ENCODE results near the gene KRTAP26-1. TPM values are rescaled to one million over a fixed set of nuclear protein-coding genes. Genes with fewer than 3 reads are reported as not detected.

KRTAP26-1 gene
- total RNA-seq, 1 donor from 2014 or later: not detected

GRCh38 chr21:30348506-30348905, 28.4 kb upstream of the KRTAP26-1 start, which contains the start of gene KRTAP23-1:
Gene KRTAP23-1 (minus strand): TSS chr21:30348606. CDS start chr21:30348606, 0 bp downstream.
- H3K4me3 Mint-ChIP-seq (ENCODE audit: unreplicated experiment): no peak within 1 kb of the TSS
- TF ChIP-seq, protein P1, sequence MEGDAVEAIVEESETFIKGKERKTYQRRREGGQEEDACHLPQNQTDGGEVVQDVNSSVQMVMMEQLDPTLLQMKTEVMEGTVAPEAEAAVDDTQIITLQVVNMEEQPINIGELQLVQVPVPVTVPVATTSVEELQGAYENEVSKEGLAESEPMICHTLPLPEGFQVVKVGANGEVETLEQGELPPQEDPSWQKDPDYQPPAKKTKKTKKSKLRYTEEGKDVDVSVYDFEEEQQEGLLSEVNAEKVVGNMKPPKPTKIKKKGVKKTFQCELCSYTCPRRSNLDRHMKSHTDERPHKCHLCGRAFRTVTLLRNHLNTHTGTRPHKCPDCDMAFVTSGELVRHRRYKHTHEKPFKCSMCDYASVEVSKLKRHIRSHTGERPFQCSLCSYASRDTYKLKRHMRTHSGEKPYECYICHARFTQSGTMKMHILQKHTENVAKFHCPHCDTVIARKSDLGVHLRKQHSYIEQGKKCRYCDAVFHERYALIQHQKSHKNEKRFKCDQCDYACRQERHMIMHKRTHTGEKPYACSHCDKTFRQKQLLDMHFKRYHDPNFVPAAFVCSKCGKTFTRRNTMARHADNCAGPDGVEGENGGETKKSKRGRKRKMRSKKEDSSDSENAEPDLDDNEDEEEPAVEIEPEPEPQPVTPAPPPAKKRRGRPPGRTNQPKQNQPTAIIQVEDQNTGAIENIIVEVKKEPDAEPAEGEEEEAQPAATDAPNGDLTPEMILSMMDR (IDR thresholded peaks at IDR 0.05): no peak
- H3K27ac Mint-ChIP-seq (ENCODE audit: unreplicated experiment): peak within 1 kb of the TSS; percentile 45
- DNase-seq (ENCODE audit: low spot score): no peak
- H3K4me1 Mint-ChIP-seq (ENCODE audit: low read depth): peaks cover 4% of the 10 kb centered on the region
- H3K9me3 Mint-ChIP-seq (ENCODE audit: low read depth): peaks cover 5% of the 10 kb centered on the region
- H3K27me3 Mint-ChIP-seq (ENCODE audit: low read depth): no peaks in the 10 kb centered on the region
- no peaks in the 10 kb centered on the region for H3K36me3 Mint-ChIP-seq (ENCODE audit: low read depth)

- Mint-ChIP-seq H3K27ac (ENCODE audit: unreplicated experiment) (no peak overlapping the region), H3K36me3 (ENCODE audit: low read depth) (no peaks in the 10 kb centered on the region), H3K4me3 (ENCODE audit: unreplicated experiment) (no peak overlapping the region), H3K9me3 (ENCODE audit: low read depth) (peaks cover 5% of the 10 kb centered on the region), H3K27me3 (ENCODE audit: low read depth) (no peaks in the 10 kb centered on the region), H3K4me1 (ENCODE audit: low read depth) (peaks cover 4% of the 10 kb centered on the region)
- TF ChIP-seq, protein P1 (IDR thresholded peaks at IDR 0.05): no peak
- no peak for DNase-seq (ENCODE audit: low spot score)
Observed at GRCh38 chr21:30345014-30345413, 24.9 kb upstream of the KRTAP26-1 start.

GRCh38 chr21:30340714-30341573, 20.8 kb upstream of the KRTAP26-1 start:
- TF ChIP-seq, protein P1 (IDR thresholded peaks at IDR 0.05): peak; percentile 90
- H3K9me3 Mint-ChIP-seq (ENCODE audit: low read depth): peaks cover 3% of the 10 kb centered on the region
- H3K4me3 Mint-ChIP-seq (ENCODE audit: unreplicated experiment): no peak overlapping the region
- H3K27ac Mint-ChIP-seq (ENCODE audit: unreplicated experiment): no peak overlapping the region
- no peaks in the 10 kb centered on the region for H3K36me3 Mint-ChIP-seq (ENCODE audit: low read depth)
- DNase-seq (ENCODE audit: low spot score): no peak
- peaks cover 22% of the 10 kb centered on the region for H3K4me1 Mint-ChIP-seq (ENCODE audit: low read depth)
- H3K27me3 Mint-ChIP-seq (ENCODE audit: low read depth): no peaks in the 10 kb centered on the region

DNA sequence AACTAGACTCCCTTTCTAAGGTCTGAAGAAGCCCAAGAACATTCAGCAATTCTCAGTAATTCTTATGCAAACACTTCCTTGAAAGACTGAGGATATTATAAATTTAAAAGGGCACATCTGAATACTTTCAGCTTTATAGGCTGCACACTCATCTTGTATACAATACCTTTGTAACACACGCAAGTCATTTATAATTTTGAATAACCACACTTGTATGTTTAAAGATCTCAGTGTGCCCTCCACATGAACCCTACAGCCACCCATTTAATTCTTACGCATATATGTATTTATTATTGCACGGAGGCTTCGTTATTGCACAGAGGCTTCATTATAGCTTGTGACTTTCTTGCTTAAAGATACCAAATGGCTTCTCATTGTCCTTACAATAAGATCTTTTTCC, 18.6 kb upstream of the KRTAP26-1 start:
- Mint-ChIP-seq H3K4me3 (ENCODE audit: unreplicated experiment) (no peak overlapping the region), H3K27me3 (ENCODE audit: low read depth) (no peaks in the 10 kb centered on the region), H3K27ac (ENCODE audit: unreplicated experiment) (no peak overlapping the region), H3K4me1 (ENCODE audit: low read depth) (peaks cover 32% of the 10 kb centered on the region), H3K9me3 (ENCODE audit: low read depth) (no peaks in the 10 kb centered on the region), H3K36me3 (ENCODE audit: low read depth) (no peaks in the 10 kb centered on the region)
- no peak for DNase-seq (ENCODE audit: low spot score)
- TF ChIP-seq, protein P1 (IDR thresholded peaks at IDR 0.05): no peak

DNA sequence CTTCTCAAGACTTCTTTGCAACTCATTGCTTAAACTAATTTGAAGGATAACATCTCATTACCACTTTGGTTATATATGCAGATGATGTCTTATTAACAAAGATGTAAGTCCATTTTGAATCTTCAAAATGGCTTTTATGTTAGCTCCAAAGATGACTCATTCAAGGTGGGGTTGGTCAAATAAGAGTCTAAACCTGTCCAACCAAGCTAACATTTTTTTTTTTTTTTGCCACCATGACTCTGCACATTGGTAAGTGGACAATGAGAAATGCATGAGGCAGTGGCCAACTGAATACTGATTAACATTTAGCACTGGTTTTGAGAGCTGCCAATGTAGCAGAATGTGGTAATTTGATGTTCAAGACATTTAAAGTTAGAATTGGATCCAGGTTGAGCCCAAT, 17.7 kb upstream of the KRTAP26-1 start:
- Mint-ChIP-seq H3K36me3 (ENCODE audit: low read depth) (no peaks in the 10 kb centered on the region), H3K9me3 (ENCODE audit: low read depth) (no peaks in the 10 kb centered on the region), H3K27ac (ENCODE audit: unreplicated experiment) (no peak overlapping the region), H3K4me3 (ENCODE audit: unreplicated experiment) (no peak overlapping the region), H3K27me3 (ENCODE audit: low read depth) (no peaks in the 10 kb centered on the region), H3K4me1 (ENCODE audit: low read depth) (peaks cover 41% of the 10 kb centered on the region)
- no peak for DNase-seq (ENCODE audit: low spot score)
- TF ChIP-seq, protein P1 (IDR thresholded peaks at IDR 0.05): no peak

Data from chondrocyte (in vitro differentiated cells).